Activated T-cell treated with anti-CD3 and anti-CD28 coated beads, Interleukin-2, amount 50 U/mL, for 24 hours (primary cell): Measurements from ENCODE around the gene IL21R.

Experiments
- DNase-seq: peaks from one replicate; pipeline ENCODE4 v3.0.0-alpha.2; 2020
- H3K27ac Mint-ChIP-seq: 2 replicates; pipeline ENCODE4 v1.8.0; 2020; ENCODE audit warnings: mild to moderate bottlenecking, mixed read lengths
- H3K27me3 Mint-ChIP-seq: 2 replicates; pipeline ENCODE4 v1.8.0; 2020; ENCODE audit warnings: mixed read lengths
- H3K36me3 Mint-ChIP-seq: 2 replicates; pipeline ENCODE4 v1.8.0; 2020; ENCODE audit warnings: low read depth, mixed read lengths
- H3K4me1 Mint-ChIP-seq: 2 replicates; pipeline ENCODE4 v1.8.0; 2020; ENCODE audit warnings: low read depth, mixed read lengths
- H3K4me3 Mint-ChIP-seq: 2 replicates; pipeline ENCODE4 v1.8.0; 2020; ENCODE audit warnings: mild to moderate bottlenecking, moderate library complexity, mixed read lengths
- H3K9me3 Mint-ChIP-seq: 2 replicates; pipeline ENCODE4 v1.8.0; 2020; ENCODE audit warnings: mixed read lengths

The IL21R gene

GRCh38 chr16:27367461-27368357, 34.3 kb upstream of the IL21R start:
- Mint-ChIP-seq H3K4me3 (peak overlapping the region; percentile 53), H3K4me1 (peaks cover 87% of the 10 kb centered on the region), H3K27me3 (no peaks in the 10 kb centered on the region), H3K27ac (peak overlapping the region; percentile 99), H3K9me3 (peaks cover 16% of the 10 kb centered on the region), H3K36me3 (peaks cover 53% of the 10 kb centered on the region)
- peak; percentile 88 for DNase-seq

DNA sequence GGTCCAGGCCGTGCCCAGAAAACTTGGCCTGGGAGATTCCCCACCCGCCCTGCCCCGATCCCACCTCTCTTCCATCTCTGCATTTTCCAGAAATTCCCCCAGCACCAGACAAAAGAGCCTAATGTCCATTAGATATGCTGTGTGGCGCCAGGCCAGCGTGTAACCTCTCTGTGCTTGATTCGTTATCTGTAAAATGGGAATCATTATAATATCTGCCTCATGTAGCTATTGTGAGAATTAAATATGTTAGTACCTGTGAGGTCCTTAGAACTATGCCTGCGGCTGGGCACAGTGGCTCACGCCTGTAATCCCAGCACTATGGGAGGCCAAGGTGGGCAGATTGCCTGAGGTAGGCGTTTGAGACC, 33.6 kb upstream of the IL21R start:
- DNase-seq, result no peak
- Mint-ChIP-seq H3K36me3 (peaks cover 46% of the 10 kb centered on the region), H3K27me3 (no peaks in the 10 kb centered on the region), H3K27ac (peak overlapping the region; percentile 99), H3K4me3 (peak overlapping the region; percentile 53), H3K4me1 (peaks cover 81% of the 10 kb centered on the region), H3K9me3 (peaks cover 16% of the 10 kb centered on the region)

DNA sequence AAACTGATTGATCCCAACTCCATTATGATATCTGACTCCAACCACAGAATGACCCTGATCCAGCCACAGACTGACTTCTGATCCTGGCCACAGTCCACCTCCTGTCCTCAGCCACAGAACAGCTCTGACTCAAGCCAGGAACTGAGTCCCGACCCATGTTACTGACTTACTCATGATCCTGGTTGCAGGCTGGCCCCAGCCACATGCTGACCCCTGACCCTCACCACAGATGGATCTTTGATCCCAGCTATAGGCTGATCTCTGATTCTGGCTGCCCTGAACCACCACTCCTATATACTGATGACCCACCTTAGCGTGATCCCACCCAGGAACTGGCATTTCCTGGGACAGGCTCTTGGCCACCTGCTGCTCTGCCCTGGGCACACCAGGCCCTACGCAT, 32.2 kb upstream of the IL21R start:
- no peak for DNase-seq
- Mint-ChIP-seq H3K9me3 (peaks cover 16% of the 10 kb centered on the region), H3K4me1 (peaks cover 67% of the 10 kb centered on the region), H3K27ac (peak overlapping the region; percentile 99), H3K4me3 (no peak overlapping the region), H3K36me3 (peaks cover 32% of the 10 kb centered on the region), H3K27me3 (no peaks in the 10 kb centered on the region)

- Mint-ChIP-seq H3K36me3 (peaks cover 27% of the 10 kb centered on the region), H3K9me3 (peaks cover 16% of the 10 kb centered on the region), H3K27ac (peak overlapping the region; percentile 99), H3K4me1 (peaks cover 62% of the 10 kb centered on the region), H3K27me3 (no peaks in the 10 kb centered on the region), H3K4me3 (no peak overlapping the region)
- no peak for DNase-seq
These were observed 31.7 kb upstream of the IL21R start for GRCh38 chr16:27370318-27370717.

GRCh38 chr16:27373312-27373711, 28.7 kb upstream of the IL21R start:
- Mint-ChIP-seq H3K36me3 (peaks cover 15% of the 10 kb centered on the region), H3K4me3 (no peak overlapping the region), H3K27me3 (no peaks in the 10 kb centered on the region), H3K4me1 (peaks cover 51% of the 10 kb centered on the region), H3K9me3 (peaks cover 16% of the 10 kb centered on the region), H3K27ac (no peak overlapping the region)
- DNase-seq, result no peak

- Mint-ChIP-seq H3K27me3 (no peaks in the 10 kb centered on the region), H3K9me3 (peaks cover 16% of the 10 kb centered on the region), H3K36me3 (peaks cover 15% of the 10 kb centered on the region), H3K27ac (no peak overlapping the region), H3K4me3 (no peak overlapping the region), H3K4me1 (peaks cover 50% of the 10 kb centered on the region)
- peak; percentile 60 for DNase-seq
These were observed 27.7 kb upstream of the IL21R start for GRCh38 chr16:27374221-27374803.

- peak; percentile 70 for DNase-seq
- Mint-ChIP-seq H3K4me1 (peaks cover 48% of the 10 kb centered on the region), H3K9me3 (peaks cover 12% of the 10 kb centered on the region), H3K4me3 (no peak overlapping the region), H3K36me3 (peaks cover 10% of the 10 kb centered on the region), H3K27me3 (no peaks in the 10 kb centered on the region), H3K27ac (no peak overlapping the region)
These were observed 27.1 kb upstream of the IL21R start for GRCh38 chr16:27374804-27375425.

DNA sequence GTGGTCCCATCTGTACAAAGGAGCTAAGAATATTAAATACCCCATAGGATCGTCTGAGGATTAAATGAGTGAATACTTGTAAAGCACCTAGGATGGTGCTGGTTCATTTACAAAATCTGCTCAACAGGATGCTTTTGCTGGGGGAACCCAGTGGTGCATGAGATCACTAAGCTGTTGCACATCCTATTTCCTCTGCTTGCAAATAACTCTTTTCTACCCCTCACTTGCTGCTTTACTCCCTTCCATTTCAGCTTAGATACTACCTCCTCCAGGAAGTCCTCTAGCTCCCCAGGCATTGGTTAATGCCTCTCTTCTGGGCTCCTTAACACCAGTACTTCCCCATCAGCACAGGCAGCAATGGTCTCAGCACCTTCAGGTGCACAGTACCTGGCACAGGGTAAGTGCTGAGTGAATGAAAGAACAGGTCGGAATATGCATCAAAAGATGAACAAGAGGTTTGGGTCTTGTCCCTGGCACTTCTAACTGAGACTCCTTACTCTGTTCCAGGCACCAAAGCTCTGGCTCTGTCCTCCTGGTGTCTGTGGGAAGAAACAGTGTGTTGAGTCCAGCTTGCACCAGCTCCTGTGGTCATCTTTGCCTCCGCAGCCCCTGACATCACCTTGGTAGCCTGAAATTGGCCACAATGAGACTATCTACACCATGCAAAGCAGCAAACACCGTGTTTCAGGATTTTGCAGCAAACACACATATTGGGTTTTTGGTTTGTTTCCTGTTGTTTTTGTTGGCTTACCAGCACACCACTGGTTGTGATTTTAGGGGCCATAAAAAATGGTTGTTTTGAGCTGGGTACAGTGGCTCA, 24.1 kb upstream of the IL21R start:
- Mint-ChIP-seq H3K9me3 (no peaks in the 10 kb centered on the region), H3K36me3 (no peaks in the 10 kb centered on the region), H3K27ac (peak overlapping the region; percentile 76), H3K4me1 (peaks cover 46% of the 10 kb centered on the region), H3K4me3 (peak overlapping the region; percentile 18), H3K27me3 (no peaks in the 10 kb centered on the region)
- DNase-seq, result peak; percentile 31

DNA sequence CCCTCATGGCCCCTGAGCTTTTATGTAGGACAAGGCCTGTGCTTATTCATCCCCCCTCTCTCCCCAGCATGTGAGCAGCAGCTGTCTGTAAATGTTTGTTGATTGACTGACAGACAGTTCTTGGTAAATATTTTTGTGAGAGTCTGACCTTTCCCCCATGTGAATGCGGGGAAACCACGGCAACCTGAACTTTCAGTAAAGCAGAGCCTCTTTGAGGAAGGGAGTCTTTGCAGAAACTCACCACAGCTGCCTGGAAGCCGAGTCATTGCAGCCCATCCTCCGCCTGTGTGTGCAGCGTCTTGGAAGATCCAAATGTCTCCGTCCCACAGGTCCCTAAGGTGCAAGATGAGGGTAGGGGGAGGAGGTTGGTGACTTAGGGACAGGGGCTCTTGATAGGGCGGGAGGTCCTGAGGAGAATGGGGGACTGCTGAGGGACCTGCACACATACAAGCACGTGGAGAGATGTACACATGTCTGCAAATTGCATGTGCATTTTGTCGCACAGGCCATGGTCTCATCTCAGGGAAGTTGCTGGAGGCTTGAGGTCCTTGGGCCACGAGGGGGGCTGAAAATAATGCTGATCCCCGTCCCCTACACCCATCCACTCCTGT, 23.0 kb upstream of the IL21R start:
- DNase-seq, result peak; percentile 53
- Mint-ChIP-seq H3K27ac (peak overlapping the region; percentile 42), H3K4me3 (no peak overlapping the region), H3K36me3 (no peaks in the 10 kb centered on the region), H3K27me3 (no peaks in the 10 kb centered on the region), H3K9me3 (peaks cover under 1% of the 10 kb centered on the region), H3K4me1 (peaks cover 46% of the 10 kb centered on the region)

- DNase-seq, result peak; percentile 22
- Mint-ChIP-seq H3K4me3 (no peak overlapping the region), H3K27ac (peak overlapping the region; percentile 48), H3K27me3 (no peaks in the 10 kb centered on the region), H3K4me1 (peaks cover 51% of the 10 kb centered on the region), H3K36me3 (no peaks in the 10 kb centered on the region), H3K9me3 (peaks cover 6% of the 10 kb centered on the region)
These were observed 22.1 kb upstream of the IL21R start for GRCh38 chr16:27379919-27380318.

DNA sequence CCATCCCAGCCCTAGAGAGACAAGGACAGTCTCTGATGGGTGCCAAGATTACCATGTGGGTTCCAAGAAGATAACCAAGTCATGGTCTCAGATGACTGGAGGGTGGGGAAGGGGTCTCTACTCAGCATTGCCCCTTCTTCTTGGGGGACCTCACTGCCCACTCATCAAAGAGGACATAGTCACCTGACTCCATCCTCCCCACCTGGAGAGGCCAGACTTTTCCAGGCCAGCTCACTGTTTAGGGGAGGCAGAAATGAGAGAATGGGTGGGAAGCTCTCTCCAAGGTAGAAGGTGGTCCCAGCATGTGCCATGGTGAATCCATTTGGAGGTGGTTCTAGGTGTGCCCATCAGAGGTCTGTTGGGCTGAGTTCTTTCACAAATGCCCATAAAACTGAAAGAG, 20.7 kb upstream of the IL21R start:
- Mint-ChIP-seq H3K4me1 (peaks cover 48% of the 10 kb centered on the region), H3K9me3 (peaks cover 6% of the 10 kb centered on the region), H3K4me3 (no peak overlapping the region), H3K27ac (no peak overlapping the region), H3K27me3 (no peaks in the 10 kb centered on the region), H3K36me3 (no peaks in the 10 kb centered on the region)
- DNase-seq, result peak; percentile 9

DNA sequence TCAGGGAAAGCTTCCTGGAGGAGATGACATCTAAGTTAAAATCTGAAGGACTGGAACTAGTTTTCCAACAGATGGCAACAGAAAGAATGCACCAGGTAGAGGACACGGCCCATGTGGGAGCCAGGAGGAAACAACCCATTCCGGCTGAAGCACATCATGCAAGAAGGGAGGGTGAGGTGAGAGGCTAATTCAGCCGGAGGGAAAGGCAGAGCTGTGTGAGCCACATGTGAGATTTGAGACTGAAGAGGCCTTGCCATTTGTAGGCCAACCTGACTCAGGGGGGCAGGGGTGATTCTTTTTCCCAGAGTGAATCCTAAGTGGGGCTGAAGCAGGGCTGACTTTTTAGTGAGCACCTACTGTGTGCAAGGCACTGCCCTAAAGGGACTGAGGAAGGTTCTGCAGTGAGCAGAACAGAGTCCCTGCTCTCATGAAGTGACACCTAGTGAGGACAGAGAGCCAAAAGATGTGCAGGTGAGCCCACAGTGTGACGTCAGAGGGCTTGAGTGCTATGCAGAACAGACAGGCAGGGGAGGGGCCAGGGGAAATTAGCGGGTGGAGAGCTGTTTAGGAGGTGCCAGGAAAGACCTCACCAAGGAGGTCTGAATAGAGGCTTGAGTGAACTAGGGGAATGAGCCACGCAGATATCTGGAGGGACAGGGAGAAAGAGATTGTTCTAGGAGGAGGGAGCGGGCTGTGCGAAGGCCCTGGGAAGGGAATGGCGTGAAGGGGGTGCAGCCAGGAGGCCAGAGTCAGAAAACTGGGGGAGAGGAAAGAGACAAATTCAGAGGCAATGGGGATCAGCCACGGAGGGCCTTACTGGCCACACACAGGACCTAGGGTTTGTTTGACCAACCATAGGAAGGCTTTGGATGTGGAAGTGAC, 19.8 kb upstream of the IL21R start:
- Mint-ChIP-seq H3K4me3 (no peak overlapping the region), H3K36me3 (no peaks in the 10 kb centered on the region), H3K9me3 (peaks cover 6% of the 10 kb centered on the region), H3K27me3 (no peaks in the 10 kb centered on the region), H3K4me1 (peaks cover 43% of the 10 kb centered on the region), H3K27ac (no peak overlapping the region)
- peak; percentile 26 for DNase-seq

DNA sequence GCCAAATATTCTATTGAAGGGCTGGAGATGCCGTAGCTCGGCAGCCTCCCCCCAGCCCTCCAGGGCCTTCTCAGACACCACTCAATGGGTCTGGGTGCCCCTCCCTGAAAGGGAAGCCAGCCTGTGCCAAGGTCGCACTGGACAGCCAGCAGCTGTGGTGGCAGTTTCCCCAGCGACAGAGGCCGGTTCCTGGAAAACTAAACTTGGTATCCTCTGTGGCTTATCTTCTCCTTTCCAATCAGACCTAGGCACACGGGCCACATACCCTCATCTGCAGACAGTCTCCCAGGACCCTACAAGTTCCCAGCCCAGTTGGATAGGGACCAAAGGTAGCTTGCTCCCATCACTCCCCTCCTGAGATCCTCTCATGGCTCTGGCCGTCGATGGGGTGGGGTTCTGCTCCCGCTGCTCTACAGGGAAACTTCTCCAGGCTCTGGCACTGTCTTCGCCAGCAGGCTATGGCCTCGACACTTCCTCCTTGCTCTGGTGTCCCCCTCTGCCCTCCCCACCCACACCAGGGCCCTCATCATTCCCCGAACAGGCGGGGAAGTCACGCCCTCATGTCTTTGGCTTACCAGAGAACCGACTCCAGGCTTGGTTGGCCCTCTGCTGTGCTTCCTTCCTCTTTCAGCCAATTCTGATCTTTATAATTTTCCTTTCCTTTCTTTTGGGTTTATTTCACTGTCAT, 18.3 kb upstream of the IL21R start:
- no peaks in the 10 kb centered on the region for H3K36me3 Mint-ChIP-seq

More for the DNA sequence above, 18.3 kb upstream of the IL21R start:
- DNase-seq, result peak; percentile 25
- no peaks in the 10 kb centered on the region for H3K27me3 Mint-ChIP-seq
- H3K27ac Mint-ChIP-seq, result no peak overlapping the region
- peaks cover 39% of the 10 kb centered on the region for H3K4me1 Mint-ChIP-seq
- H3K9me3 Mint-ChIP-seq, result peaks cover 6% of the 10 kb centered on the region
- H3K4me3 Mint-ChIP-seq, result no peak overlapping the region
